Measurements from ENCODE around the gene NLGN2.

- no peak for TF ChIP-seq POLR2A (IDR thresholded peaks at IDR 0.05)
- TF ChIP-seq CTCF (IDR thresholded peaks at IDR 0.05): no peak
Measured at GRCh38 chr17:7392696-7393612, 14.7 kb upstream of the NLGN2 start.

Measured in sigmoid colon (tissue), 3 donors.